Gastrocnemius medialis (tissue), 4 donors: Measurements from ENCODE around the gene C14orf180. TPM values are rescaled to one million over a fixed set of nuclear protein-coding genes. Genes with fewer than 3 reads are reported as not detected.

ENCODE experiments used
- ATAC-seq, 2 donors: fragments of 150-250 bp; one replicate each; pipeline ENCODE4 v1.9.1; 2016
- DNase-seq, 2 donors: peaks; one replicate each; pipeline ENCODE4 v3.0.0-alpha.2; 2019
- H3K27ac ChIP-seq, 4 donors: fragments of 200-600 bp; sonication (generic); 1 replicate in 1 of 4; 2 replicates in 3 of 4; pipeline ENCODE4 v1.5.1; 2016 to 2018; ENCODE audit warnings: mild to moderate bottlenecking in 2 of 4, moderate library complexity in 1 of 4
- H3K27me3 ChIP-seq, 3 donors: fragments of 200-600 bp; sonication (generic) in 2 of 3; 1 replicate in 1 of 3; 2 replicates in 2 of 3; pipeline versions ENCODE4 v1.5.1 to v1.6.0; 2016 to 2019; ENCODE audit warnings: mild to moderate bottlenecking in 1 of 3, moderate library complexity in 1 of 3
- H3K36me3 ChIP-seq, 2 donors: fragments of 200-600 bp; sonication (generic) in 1 of 2; one replicate each; pipeline ENCODE4 v1.5.1; 2017 to 2018
- H3K4me1 ChIP-seq, 2 donors: fragments of 200-600 bp; sonication (generic) in 1 of 2; one replicate each; pipeline ENCODE4 v1.5.1; 2016 to 2017; ENCODE audit warnings: mild to moderate bottlenecking in 2 of 2
- H3K4me3 ChIP-seq, 4 donors: fragments of 200-600 bp; sonication (generic) in 3 of 4; 1 replicate in 1 of 4; 2 replicates in 3 of 4; pipeline ENCODE4 v1.5.1; 2016 to 2019; ENCODE audit warnings: mild to moderate bottlenecking in 2 of 4
- H3K9me3 ChIP-seq, 3 donors: fragments of 200-600 bp; sonication (generic) in 2 of 3; 1 replicate in 1 of 3; 2 replicates in 2 of 3; pipeline ENCODE4 v1.5.1; 2016 to 2019
- POLR2A ChIP-seq, 2 donors: fragments of 450-650 bp; IDR thresholded peaks; one replicate each; pipeline ENCODE4 v1.6.1; 2017; ENCODE audit warnings: antibody characterized with exemption in 2 of 2, mild to moderate bottlenecking in 2 of 2, moderate library complexity in 2 of 2
- in situ Hi-C, 4 donors: fragments of 200-750 bp; cut with MboI; loops; one replicate each; pipeline versions ENCODE4 v1.15.0 to v1.8.0; 2017; ENCODE audit warnings: low sequenced_read_pairs in 4 of 4
- intact Hi-C: fragments of 100-400 bp; cut with DNase I; formaldehyde crosslinking; loops from one replicate; pipeline ENCODE4 v1.15.1; 2023; ENCODE audit warnings: low total_unique reads
- total RNA-seq, 4 donors: library from RNA; depleted of rRNA; stranded (reverse); fragments of >200 nt; gene quantifications; one replicate each; pipeline versions ENCODE4 v1.1.0 to v1.2.3, GENCODE V29; 2016
- TF ChIP-seq, protein P1 (sequence below), 5 experiments: fragments of 450-650 bp in 3 of 5; fragments of 200-600 bp in 2 of 5; sonication (generic) in 2 of 5; IDR thresholded peaks in 4 of 5; conservative IDR thresholded peaks in 1 of 5; 1 replicate in 4 of 5; 2 replicates in 1 of 5; pipeline ENCODE4 v1.5.1; 2016 to 2019; ENCODE audit warnings: antibody characterized with exemption in 5 of 5, mild to moderate bottlenecking in 3 of 5, moderate library complexity in 3 of 5

The C14orf180 gene
- total RNA-seq, 4 donors from 2014 or later: 0.16 to 1.5 (median 0.25) TPM

DNA sequence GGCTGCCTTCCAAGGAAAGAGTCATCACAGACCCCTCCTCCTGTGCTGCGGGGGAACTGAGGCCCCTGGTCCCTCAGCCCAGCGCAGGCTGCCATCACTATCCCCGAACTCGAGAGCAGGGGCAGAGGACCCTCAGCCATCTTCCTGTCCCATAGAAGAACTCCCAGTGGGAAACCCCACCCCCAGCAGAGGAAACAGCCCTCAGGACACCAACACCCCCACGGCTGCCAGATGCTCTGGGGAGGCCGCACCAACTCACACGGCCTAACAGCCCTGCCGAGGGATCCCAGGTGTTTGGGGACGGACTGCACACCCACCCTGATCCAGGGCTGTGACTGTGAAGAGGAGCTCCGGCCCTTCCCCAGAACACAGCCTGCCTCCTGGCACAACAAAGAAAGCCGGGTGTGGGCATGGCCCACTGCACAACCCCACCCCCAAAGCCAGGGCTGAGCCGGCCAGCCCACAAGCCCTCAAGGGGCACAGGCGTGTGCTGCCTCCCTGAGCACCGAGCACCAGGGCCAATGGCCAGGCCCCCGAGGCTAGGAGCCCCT is 16.3 kb upstream of the C14orf180 start:
- DNase-seq (no peak), ATAC-seq (no peak)
- Histone ChIP-seq H3K27me3 (peaks cover 0 to 17% (median 5%) of the 10 kb centered on the region in 3 donors), H3K4me1 (no peaks in the 10 kb centered on the region), H3K4me3 (no peak overlapping the region), H3K9me3 (no peaks in the 10 kb centered on the region), H3K36me3 (no peaks in the 10 kb centered on the region), H3K27ac (no peak overlapping the region)
- TF ChIP-seq, protein P1, sequence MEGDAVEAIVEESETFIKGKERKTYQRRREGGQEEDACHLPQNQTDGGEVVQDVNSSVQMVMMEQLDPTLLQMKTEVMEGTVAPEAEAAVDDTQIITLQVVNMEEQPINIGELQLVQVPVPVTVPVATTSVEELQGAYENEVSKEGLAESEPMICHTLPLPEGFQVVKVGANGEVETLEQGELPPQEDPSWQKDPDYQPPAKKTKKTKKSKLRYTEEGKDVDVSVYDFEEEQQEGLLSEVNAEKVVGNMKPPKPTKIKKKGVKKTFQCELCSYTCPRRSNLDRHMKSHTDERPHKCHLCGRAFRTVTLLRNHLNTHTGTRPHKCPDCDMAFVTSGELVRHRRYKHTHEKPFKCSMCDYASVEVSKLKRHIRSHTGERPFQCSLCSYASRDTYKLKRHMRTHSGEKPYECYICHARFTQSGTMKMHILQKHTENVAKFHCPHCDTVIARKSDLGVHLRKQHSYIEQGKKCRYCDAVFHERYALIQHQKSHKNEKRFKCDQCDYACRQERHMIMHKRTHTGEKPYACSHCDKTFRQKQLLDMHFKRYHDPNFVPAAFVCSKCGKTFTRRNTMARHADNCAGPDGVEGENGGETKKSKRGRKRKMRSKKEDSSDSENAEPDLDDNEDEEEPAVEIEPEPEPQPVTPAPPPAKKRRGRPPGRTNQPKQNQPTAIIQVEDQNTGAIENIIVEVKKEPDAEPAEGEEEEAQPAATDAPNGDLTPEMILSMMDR (IDR thresholded peaks at IDR 0.05 in 4 of 5, conservative IDR thresholded peaks at IDR 0.05 in 1 of 5): no peak
- TF ChIP-seq POLR2A (IDR thresholded peaks at IDR 0.05): no peak
- in situ Hi-C loops (loop anchor here in 3 of 4 donors (25.0 kb wide), 1 partner anchor 426 kb away; the partner anchor contains the start of gene KIF26A (in 3 of the 3)), intact Hi-C loops (loop anchor here (5.0 kb wide), 1 partner anchor 486 kb away; no protein-coding TSS in a partner anchor)

DNA sequence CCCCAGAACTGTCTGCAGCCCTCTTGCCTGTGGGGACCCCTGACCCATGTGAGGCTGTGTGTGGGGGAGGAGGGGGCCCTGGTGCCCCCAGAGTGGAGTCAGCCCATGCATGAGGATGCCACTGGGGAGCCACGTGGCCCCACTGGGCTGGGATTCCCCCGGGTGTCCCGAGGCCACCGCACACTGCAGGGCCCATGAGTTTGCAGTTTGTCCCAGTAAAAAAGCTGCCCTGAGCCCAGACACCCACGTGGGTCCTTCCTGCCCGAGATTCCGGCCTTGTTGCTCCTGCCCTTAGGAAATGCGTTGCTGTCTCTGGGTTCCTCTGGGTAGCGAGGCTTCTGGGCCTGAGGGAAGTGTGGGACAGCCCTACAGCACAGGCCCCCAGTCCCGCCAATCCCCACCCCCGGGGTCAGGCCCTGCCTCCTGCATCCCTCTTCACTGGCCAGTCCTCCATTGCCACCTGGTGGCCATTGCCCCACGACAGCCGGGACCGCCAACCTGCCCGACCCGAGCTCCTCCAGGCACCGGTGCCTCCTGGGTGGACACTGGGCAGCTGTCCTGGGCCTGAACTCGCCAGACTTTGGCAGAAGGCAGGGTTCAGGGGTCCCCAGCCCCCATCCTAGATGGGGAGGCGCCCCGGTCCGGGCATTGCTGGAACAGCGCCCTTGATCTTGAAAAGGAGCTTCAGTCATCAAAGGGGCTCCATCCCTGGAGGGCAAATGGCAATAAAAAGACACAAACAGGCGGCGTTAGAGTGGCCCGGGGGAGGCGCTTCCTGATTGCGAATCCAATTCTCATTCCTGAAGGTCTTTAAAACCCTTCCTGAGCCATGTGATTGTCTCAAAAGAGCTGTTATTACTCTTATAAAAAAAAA is 15.6 kb upstream of the C14orf180 start:
- H3K36me3 ChIP-seq: no peaks in the 10 kb centered on the region
- peaks cover 2 to 17% (median 5%) of the 10 kb centered on the region in 3 donors for H3K27me3 ChIP-seq
- H3K9me3 ChIP-seq: no peaks in the 10 kb centered on the region
- DNase-seq (peak in 1 of 2 donors; percentile 37), ATAC-seq (peak; percentile 62 to 78)
- TF ChIP-seq, protein P1 (IDR thresholded peaks at IDR 0.05 in 4 of 5, conservative IDR thresholded peaks at IDR 0.05 in 1 of 5): peak; percentile 63 to 89 (median 81)
- no peak for TF ChIP-seq POLR2A (IDR thresholded peaks at IDR 0.05)
- H3K4me3 ChIP-seq: no peak overlapping the region
- intact Hi-C loops: loop anchor here (1.0 to 5.0 kb wide), 2 partner anchors 427 to 487 kb away; no protein-coding TSS in a partner anchor
- H3K4me1 ChIP-seq: no peaks in the 10 kb centered on the region
- in situ Hi-C loops: loop anchor here in 3 of 4 donors (25.0 kb wide), 1 partner anchor 427 kb away; the partner anchor contains the start of gene KIF26A (in 3 of the 3)
- no peak overlapping the region for H3K27ac ChIP-seq

DNA sequence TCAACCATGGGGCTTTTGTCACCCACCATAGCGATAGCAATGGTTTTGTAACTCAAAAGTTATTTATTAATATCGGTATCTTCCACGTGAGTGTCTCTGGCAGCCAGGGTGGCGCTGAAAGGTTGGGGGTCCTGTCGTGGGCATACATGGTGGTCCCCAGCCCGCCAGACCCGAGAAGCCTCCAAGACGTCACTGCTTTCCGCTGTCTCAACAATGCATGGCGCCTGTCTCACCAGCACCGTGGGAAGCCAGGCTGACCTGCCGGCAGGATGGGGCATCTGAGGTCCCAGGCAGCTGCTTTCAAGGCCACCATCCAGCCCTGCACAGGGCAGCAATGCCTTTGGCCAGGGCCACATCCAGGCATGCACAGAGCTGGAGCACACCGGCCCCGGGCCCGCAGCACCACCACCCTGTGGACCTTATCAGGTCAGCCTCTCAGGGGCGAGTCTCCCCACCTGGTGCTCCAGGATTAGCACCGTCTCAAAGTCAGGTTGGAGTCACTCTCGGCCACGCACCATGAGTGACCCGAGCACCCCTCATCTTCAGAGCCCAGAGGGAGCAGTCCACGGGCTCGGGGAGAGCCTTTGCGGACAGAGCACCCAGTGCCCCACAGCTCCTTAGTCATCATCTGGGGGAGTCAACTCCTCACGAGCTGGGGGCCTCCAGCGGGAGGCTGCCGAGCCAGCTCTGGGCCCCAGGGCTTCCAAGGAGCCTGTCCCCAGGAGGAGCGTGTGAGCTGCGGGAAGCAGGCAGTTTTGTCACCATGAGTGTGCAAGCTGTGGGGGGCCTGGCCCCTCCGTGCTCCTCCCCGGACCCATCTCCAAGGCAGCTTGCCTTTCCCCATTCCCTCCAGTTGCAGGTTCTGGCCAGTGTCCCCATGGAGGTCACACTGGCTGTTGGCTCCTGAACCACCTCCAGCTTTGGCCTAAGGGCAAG is 14.6 kb upstream of the C14orf180 start:
- H3K4me3 ChIP-seq: no peak overlapping the region
- in situ Hi-C loops: loop anchor here in 3 of 4 donors (25.0 kb wide), 1 partner anchor 428 kb away; the partner anchor contains the start of gene KIF26A (in 3 of the 3)
- no peak overlapping the region for H3K27ac ChIP-seq
- H3K4me1 ChIP-seq: no peaks in the 10 kb centered on the region
- intact Hi-C loops: loop anchor here (1.0 to 5.0 kb wide), 2 partner anchors 428 to 488 kb away; no protein-coding TSS in a partner anchor
- H3K9me3 ChIP-seq: no peaks in the 10 kb centered on the region
- no peak for ATAC-seq
- TF ChIP-seq, protein P1 (IDR thresholded peaks at IDR 0.05 in 4 of 5, conservative IDR thresholded peaks at IDR 0.05 in 1 of 5): no peak
- DNase-seq: no peak
- peaks cover 11 to 17% (median 12%) of the 10 kb centered on the region in 3 donors for H3K27me3 ChIP-seq
- H3K36me3 ChIP-seq: no peaks in the 10 kb centered on the region
